IPS-18a (cell line): ENCODE measurements around the gene NUP42.

ENCODE experiments used
- H3K27ac ChIP-seq: one replicate; pipeline ENCODE4 v1.5.1; 2013; ENCODE audit warnings: low read length
- H3K27me3 ChIP-seq: one replicate; pipeline ENCODE4 v1.6.1; 2013; ENCODE audit warnings: mild to moderate bottlenecking, low read length; ENCODE audit not compliant: control insufficient read depth, insufficient read depth
- H3K36me3 ChIP-seq: one replicate; pipeline ENCODE4 v1.6.1; 2013; ENCODE audit warnings: low read depth, low read length; ENCODE audit not compliant: control insufficient read depth
- H3K4me1 ChIP-seq: one replicate; pipeline ENCODE4 v1.6.1; 2013; ENCODE audit warnings: low read depth, low read length; ENCODE audit not compliant: control insufficient read depth
- H3K4me3 ChIP-seq: one replicate; pipeline ENCODE4 v1.5.1; 2013; ENCODE audit warnings: low read length
- H3K9ac ChIP-seq: one replicate; pipeline ENCODE4 v1.6.1; 2013; ENCODE audit warnings: mild to moderate bottlenecking, low read length, moderate library complexity
- H3K9me3 ChIP-seq: one replicate; pipeline ENCODE4 v1.6.1; 2013; ENCODE audit warnings: low read depth, low read length; ENCODE audit not compliant: control insufficient read depth

NUP42 gene

GRCh38 chr7:23238983-23239652 lies 57.3 kb downstream of the NUP42 start:
- no peaks in the 10 kb centered on the region for H3K9me3 ChIP-seq
- no peak overlapping the region for H3K9ac ChIP-seq
- no peak overlapping the region for H3K27ac ChIP-seq
- H3K4me1 ChIP-seq = no peaks in the 10 kb centered on the region
- no peak overlapping the region for H3K4me3 ChIP-seq
- H3K27me3 ChIP-seq = no peaks in the 10 kb centered on the region
- no peaks in the 10 kb centered on the region for H3K36me3 ChIP-seq

GRCh38 chr7:23239698-23240097 lies 57.9 kb downstream of the NUP42 start:
- no peaks in the 10 kb centered on the region for H3K27me3 ChIP-seq
- H3K9ac ChIP-seq = no peak overlapping the region
- H3K9me3 ChIP-seq = no peaks in the 10 kb centered on the region
- no peak overlapping the region for H3K4me3 ChIP-seq
- no peak overlapping the region for H3K27ac ChIP-seq
- H3K4me1 ChIP-seq = no peaks in the 10 kb centered on the region
- H3K36me3 ChIP-seq = no peaks in the 10 kb centered on the region

- Histone ChIP-seq H3K4me3 (no peak overlapping the region), H3K27me3 (no peaks in the 10 kb centered on the region), H3K9me3 (no peaks in the 10 kb centered on the region), H3K9ac (no peak overlapping the region), H3K4me1 (no peaks in the 10 kb centered on the region), H3K27ac (no peak overlapping the region), H3K36me3 (no peaks in the 10 kb centered on the region)
Measured at GRCh38 chr7:23242321-23242720, 60.5 kb downstream of the NUP42 start.

GRCh38 chr7:23242935-23243334 lies 61.1 kb downstream of the NUP42 start:
- no peaks in the 10 kb centered on the region for H3K9me3 ChIP-seq
- H3K4me1 ChIP-seq = no peaks in the 10 kb centered on the region
- H3K9ac ChIP-seq = no peak overlapping the region
- no peak overlapping the region for H3K27ac ChIP-seq
- no peak overlapping the region for H3K4me3 ChIP-seq
- no peaks in the 10 kb centered on the region for H3K36me3 ChIP-seq
- H3K27me3 ChIP-seq = no peaks in the 10 kb centered on the region

- H3K27ac ChIP-seq = no peak within 1 kb of the TSS
- H3K4me3 ChIP-seq = no peak within 1 kb of the TSS
Measured at GRCh38 chr7:23246555-23246954, 64.7 kb downstream of the NUP42 start, which contains the start of gene GPNMB. TSS of gene GPNMB (plus strand) at chr7:23246775. CDS start at chr7:23246858, 83 bp downstream.

GRCh38 chr7:23247046-23247602 lies 65.3 kb downstream of the NUP42 start:
- Histone ChIP-seq H3K9me3 (no peaks in the 10 kb centered on the region), H3K4me3 (no peak overlapping the region), H3K27ac (no peak overlapping the region), H3K9ac (no peak overlapping the region), H3K4me1 (no peaks in the 10 kb centered on the region), H3K36me3 (no peaks in the 10 kb centered on the region), H3K27me3 (no peaks in the 10 kb centered on the region)

More at GRCh38 chr7:23246555-23246954, 64.7 kb downstream of the NUP42 start, which contains the start of gene GPNMB:
- H3K9me3 ChIP-seq = no peaks in the 10 kb centered on the region
- no peaks in the 10 kb centered on the region for H3K4me1 ChIP-seq
- no peaks in the 10 kb centered on the region for H3K36me3 ChIP-seq
- H3K27me3 ChIP-seq = no peaks in the 10 kb centered on the region
- no peak within 1 kb of the TSS for H3K9ac ChIP-seq

- no peak overlapping the region for H3K4me3 ChIP-seq
- no peak overlapping the region for H3K27ac ChIP-seq
- no peaks in the 10 kb centered on the region for H3K36me3 ChIP-seq
- H3K9ac ChIP-seq = no peak overlapping the region
- no peaks in the 10 kb centered on the region for H3K9me3 ChIP-seq
- H3K4me1 ChIP-seq = no peaks in the 10 kb centered on the region
- H3K27me3 ChIP-seq = no peaks in the 10 kb centered on the region
Measured at GRCh38 chr7:23247603-23248335, 65.9 kb downstream of the NUP42 start.

- no peaks in the 10 kb centered on the region for H3K36me3 ChIP-seq
- H3K4me1 ChIP-seq = no peaks in the 10 kb centered on the region
- H3K4me3 ChIP-seq = no peak overlapping the region
- H3K27me3 ChIP-seq = no peaks in the 10 kb centered on the region
- H3K9ac ChIP-seq = no peak overlapping the region
- no peaks in the 10 kb centered on the region for H3K9me3 ChIP-seq
- H3K27ac ChIP-seq = no peak overlapping the region
Measured at GRCh38 chr7:23249486-23249885, 67.6 kb downstream of the NUP42 start.
